HepG2 (cell line): ENCODE measurements around the gene ANKS1B. TPM values are rescaled to one million over a fixed set of nuclear protein-coding genes. Genes with fewer than 3 reads are reported as not detected.

Experiments used
- ATAC-seq: fragments of 200-7000 bp; cut with Tn5 transposase; 3 replicates; pipeline ENCODE4 v1.9.1; 2020; ENCODE audit warnings: mild to moderate bottlenecking, moderate library complexity
- BruUV-seq: library from RNA; stranded (reverse); fragments of 400-500 nt; replicated peaks from 2 replicates; lab custom pipeline; 2021; lab: Mats Ljungman, UMichigan
- CTCF ChIA-PET: fragments of 300-600 bp; formaldehyde crosslinking; extraction: SDS; loops from one replicate; lab custom pipeline; 2021; ENCODE audit warnings: low total read pairs, inconsistent platforms, low intra/inter-chr PET ratio; lab: Yijun Ruan, JAX
- POLR2A ChIA-PET: fragments of 350-600 bp; sonication (Branson Sonifier 250); formaldehyde crosslinking; loops from one replicate; lab custom pipeline; 2020; ENCODE audit warnings: antibody characterized with exemption, inconsistent platforms; lab: Yijun Ruan, JAX
- DNase-seq: peaks from one replicate; pipeline ENCODE4 v3.0.0-alpha.2; 2015; ENCODE audit warnings: low spot score
- FAIRE-seq: peaks from 3 replicates; lab custom pipeline; 2011; peaks lifted over from hg19 to GRCh38; lab: Jason Lieb, UNC
- H2AFZ ChIP-seq: one replicate; pipeline ENCODE4 v1.6.1; 2011; ENCODE audit warnings: low read length, inconsistent platforms
- H3K27ac ChIP-seq: fragments of 300-600 bp; 3 replicates; pipeline ENCODE4 v1.8.0; 2011; ENCODE audit warnings: mixed run types, mild to moderate bottlenecking, mixed read lengths, low read length, inconsistent platforms; ENCODE audit not compliant: insufficient read depth; ENCODE audit errors: extremely low read length
- H3K27me3 ChIP-seq, 2 experiments: fragments of 200-600 bp in 1 of 2; 2 replicates in 1 of 2; 3 replicates in 1 of 2; pipeline versions ENCODE4 v1.6.0 to v1.8.0; 2011; ENCODE audit warnings: low read length in 2 of 2, mild to moderate bottlenecking in 2 of 2, moderate library complexity in 2 of 2, inconsistent platforms in 1 of 2; ENCODE audit not compliant: insufficient read depth in 2 of 2, control insufficient read depth in 1 of 2
- H3K36me3 ChIP-seq, 2 experiments: fragments of 200-600 bp in 1 of 2; replicated peaks in 1 of 2; 2 replicates in 1 of 2; 3 replicates in 1 of 2; pipeline versions ENCODE4 v1.5.1 to v1.8.0; 2011; ENCODE audit warnings: low read length in 2 of 2, inconsistent platforms in 1 of 2; ENCODE audit not compliant: insufficient read depth in 2 of 2, control insufficient read depth in 1 of 2
- H3K4me1 ChIP-seq: 2 replicates; pipeline ENCODE4 v1.5.1; 2012; ENCODE audit warnings: low read length, inconsistent platforms; ENCODE audit not compliant: insufficient read depth
- H3K4me2 ChIP-seq: 2 replicates; pipeline ENCODE4 v1.6.0; 2011; ENCODE audit warnings: low read depth, low read length, inconsistent platforms
- H3K4me3 ChIP-seq, 3 experiments: fragments of 200-600 bp in 1 of 3; sonication (generic), shearing (Covaris generic) in 1 of 3; replicated peaks in 1 of 3; 2 replicates each; pipeline ENCODE4 v1.5.1; 2011 to 2016; ENCODE audit warnings: low read length in 3 of 3, inconsistent platforms in 2 of 3, low read depth in 2 of 3, mild to moderate bottlenecking in 2 of 3, control low read depth in 1 of 3, mixed read lengths in 1 of 3; ENCODE audit not compliant: insufficient read depth in 1 of 3
- H3K79me2 ChIP-seq: one replicate; pipeline ENCODE4 v1.6.1; 2011; ENCODE audit warnings: low read length, inconsistent platforms; ENCODE audit not compliant: insufficient read depth
- H3K9ac ChIP-seq: 2 replicates; pipeline ENCODE4 v1.6.0; 2011; ENCODE audit warnings: mild to moderate bottlenecking, low read depth, low read length, inconsistent platforms; ENCODE audit not compliant: insufficient read depth
- H3K9me3 ChIP-seq: 2 replicates; pipeline ENCODE4 v1.5.1; 2012; ENCODE audit warnings: mild to moderate bottlenecking, low read length
- H4K20me1 ChIP-seq: 2 replicates; pipeline ENCODE4 v1.6.0; 2011; ENCODE audit warnings: inconsistent platforms, mild to moderate bottlenecking, low read length, moderate library complexity; ENCODE audit not compliant: insufficient read depth
- ASH2L ChIP-seq: fragments of 300-600, 200-600 bp; sonication (generic); IDR thresholded peaks from 2 replicates; pipeline ENCODE4 v1.7.0; 2017; ENCODE audit warnings: low read depth, mild to moderate bottlenecking, moderate library complexity, mixed read lengths, low read length; ENCODE audit not compliant: insufficient read length
- ATF1 ChIP-seq: IDR thresholded peaks from 2 replicates; pipeline ENCODE4 v1.6.1; 2016; ENCODE audit warnings: mild to moderate bottlenecking, control low read depth
- CREB1 ChIP-seq, 2 experiments: fragments of 450-650 bp in 1 of 2; IDR thresholded peaks; 2 replicates each; pipeline ENCODE4 v1.6.1; 2016 to 2017; ENCODE audit warnings: control low read depth in 1 of 2, mild to moderate bottlenecking in 1 of 2, missing compliant biosample characterization in 1 of 2, missing genetic modification characterization in 1 of 2
- HMGA1 ChIP-seq: sonication (generic); formaldehyde crosslinking; conservative IDR thresholded peaks from 2 replicates; pipeline ENCODE4 v1.4.0; 2020; ENCODE audit warnings: missing genetic modification reagents
- HNF1B ChIP-seq: sonication (generic); formaldehyde crosslinking; IDR thresholded peaks from 2 replicates; pipeline ENCODE4 v1.5.1; 2020; ENCODE audit warnings: mild to moderate bottlenecking, moderate library complexity, missing genetic modification reagents
- NFIC ChIP-seq: IDR thresholded peaks from 2 replicates; pipeline ENCODE4 v1.6.1; 2012; ENCODE audit warnings: mild to moderate bottlenecking, low read length, inconsistent platforms
- THAP8 ChIP-seq: sonication (generic); formaldehyde crosslinking; IDR thresholded peaks from 2 replicates; pipeline ENCODE4 v1.5.1; 2020; ENCODE audit warnings: missing genetic modification reagents, mild to moderate bottlenecking, borderline replicate concordance
- ZNF292 ChIP-seq: sonication (generic); formaldehyde crosslinking; IDR thresholded peaks from 2 replicates; pipeline ENCODE4 v1.8.1; 2022; ENCODE audit warnings: mild to moderate bottlenecking, low read depth, missing genetic modification reagents, borderline replicate concordance
- ZSCAN22 ChIP-seq: sonication (generic); formaldehyde crosslinking; IDR thresholded peaks from 2 replicates; pipeline ENCODE4 v1.4.0; 2020; ENCODE audit warnings: mild to moderate bottlenecking, missing genetic modification reagents
- WGBS: methylation state at CpG from one replicate; pipeline ENCODE4 v1.1.6; 2017; ENCODE audit warnings: low lambda C conversion rate; 5-methylcytosine and 5-hydroxymethylcytosine counted together
- in situ Hi-C: cut with HindIII; loops from 2 replicates; pipeline ENCODE4 v1.10.0; 2017; ENCODE audit warnings: low pct_unique_long_range_greater_than_20kb; ENCODE audit not compliant: extremely low pct_ligation_motif_present
- intact Hi-C: fragments of 100-400 bp; cut with micrococcal nuclease; formaldehyde crosslinking; loops from one replicate; pipeline ENCODE4 v1.10.0; 2022; ENCODE audit not compliant: unreplicated experiment
- polyA plus RNA-seq, 8 experiments: library from polyadenylated mRNA; depleted of rRNA in 3 of 8; stranded (reverse) in 7 of 8; unstranded in 1 of 8; fragments of >200 nt; fragmentation: Illumina TruSeq in 4 of 8; extraction: Trizol in 4 of 8; gene quantifications; 2 replicates each; pipeline versions ENCODE4 v1.2.1 to v1.2.3, GENCODE V29; 2011 to 2016; ENCODE audit warnings: low read depth in 4 of 8, missing spikeins in 1 of 8, mixed read lengths in 1 of 8; ENCODE audit not compliant: insufficient read depth in 1 of 8
- total RNA-seq, 5 experiments: library from RNA; depleted of rRNA; stranded (reverse); fragments of >200 nt; fragmentation: Illumina TruSeq; extraction: Trizol; gene quantifications; 2 replicates each; pipeline ENCODE4 v1.2.3, GENCODE V29; 2016; ENCODE audit warnings: low read depth in 1 of 5
- TF ChIP-seq, protein P1 (sequence below): sonication (generic); formaldehyde crosslinking; conservative IDR thresholded peaks from 2 replicates; pipeline ENCODE4 v1.8.0; 2022; ENCODE audit warnings: mild to moderate bottlenecking, moderate library complexity, missing genetic modification reagents
- TF ChIP-seq, protein P2 (sequence below): sonication (generic); formaldehyde crosslinking; conservative IDR thresholded peaks from 2 replicates; pipeline ENCODE4 v1.4.0; 2020; ENCODE audit warnings: mild to moderate bottlenecking, missing genetic modification reagents, moderate library complexity

The ANKS1B gene
- total and polyA plus RNA-seq, 2 of the 13 experiments (the other 11 are each of a cell fraction or from before 2014, with no cell fraction given) = 0.15 TPM; not detected in 1

DNA sequence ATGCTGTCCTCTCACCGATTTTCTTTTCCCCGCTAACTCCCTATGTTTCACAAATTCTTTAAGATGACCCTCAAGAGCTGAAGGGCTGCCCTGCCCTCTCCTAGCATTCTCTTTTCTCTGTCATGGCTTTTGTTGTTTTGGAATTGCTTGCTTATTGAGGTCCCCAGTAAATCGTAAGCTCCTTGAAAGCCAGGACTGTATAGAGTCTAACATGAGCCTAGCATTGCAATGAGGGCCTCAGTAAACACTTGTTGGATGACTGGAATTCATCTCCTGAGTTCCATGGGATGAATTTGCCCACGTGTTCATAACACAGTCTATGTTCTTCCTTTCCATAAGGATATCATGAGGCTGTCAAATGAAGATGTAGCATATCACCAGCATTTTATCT, 1247.4 kb downstream of the ANKS1B start:
- 5% methylated on average over 4 of the region's 4 CpGs for WGBS
- Histone ChIP-seq H3K9ac (no peak overlapping the region), H3K4me1 (peaks cover 21% of the 10 kb centered on the region), H4K20me1 (no peaks in the 10 kb centered on the region), H2AFZ (no peak overlapping the region), H3K79me2 (no peaks in the 10 kb centered on the region), H3K27ac (peak overlapping the region; percentile 23), H3K4me3 (no peak overlapping the region), H3K9me3 (no peaks in the 10 kb centered on the region), H3K36me3 (no peaks in the 10 kb centered on the region), H3K27me3 (peaks cover 2 to 10% of the 10 kb centered on the region in 2 experiments; a peak in 4 of 5 replicates), H3K4me2 (peak overlapping the region; percentile 63)
- CTCF ChIA-PET = no interaction called here
- POLR2A ChIA-PET = interaction anchor here (1.2 kb wide), 1 partner anchor 144 kb away, joined by 4 read pairs; the partner anchor contains the start of gene SLC25A3
- FAIRE-seq (no peak), ATAC-seq (peak; percentile 79), DNase-seq (no peak)
- BruUV-seq = no TSS peak
- intact Hi-C loops (no loop called here), in situ Hi-C loops (no loop called here)
- TF ChIP-seq HMGA1 (CRISPR knock-in tag) (no peak), ZSCAN22 (CRISPR knock-in tag) (0 out of 2 replicates have a peak, but pooled peaks have one; percentile 30), ATF1 (CRISPR knock-in tag) (0 out of 2 replicates have a peak, but pooled peaks have one; percentile 26), ZNF292 (CRISPR knock-in tag) (no peak), THAP8 (no peak), CREB1 (IDR thresholded peaks at IDR 0.05) (no peak), CREB1 (CRISPR knock-in tag; IDR thresholded peaks at IDR 0.05) (0 out of 2 replicates have a peak, but pooled peaks have one; percentile 14), HNF1B (CRISPR knock-in tag) (peak; percentile 27; the same call in 1 of the 2 replicates), NFIC (0 out of 2 replicates have a peak, but pooled peaks have one; percentile 14), ASH2L (peak; percentile 50)
- TF ChIP-seq, protein P1, sequence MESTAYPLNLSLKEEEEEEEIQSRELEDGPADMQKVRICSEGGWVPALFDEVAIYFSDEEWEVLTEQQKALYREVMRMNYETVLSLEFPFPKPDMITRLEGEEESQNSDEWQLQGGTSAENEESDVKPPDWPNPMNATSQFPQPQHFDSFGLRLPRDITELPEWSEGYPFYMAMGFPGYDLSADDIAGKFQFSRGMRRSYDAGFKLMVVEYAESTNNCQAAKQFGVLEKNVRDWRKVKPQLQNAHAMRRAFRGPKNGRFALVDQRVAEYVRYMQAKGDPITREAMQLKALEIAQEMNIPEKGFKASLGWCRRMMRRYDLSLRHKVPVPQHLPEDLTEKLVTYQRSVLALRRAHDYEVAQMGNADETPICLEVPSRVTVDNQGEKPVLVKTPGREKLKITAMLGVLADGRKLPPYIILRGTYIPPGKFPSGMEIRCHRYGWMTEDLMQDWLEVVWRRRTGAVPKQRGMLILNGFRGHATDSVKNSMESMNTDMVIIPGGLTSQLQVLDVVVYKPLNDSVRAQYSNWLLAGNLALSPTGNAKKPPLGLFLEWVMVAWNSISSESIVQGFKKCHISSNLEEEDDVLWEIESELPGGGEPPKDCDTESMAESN (CRISPR knock-in tag) = peak; percentile 52; the same call in 1 of the 2 replicates
- TF ChIP-seq, protein P2, sequence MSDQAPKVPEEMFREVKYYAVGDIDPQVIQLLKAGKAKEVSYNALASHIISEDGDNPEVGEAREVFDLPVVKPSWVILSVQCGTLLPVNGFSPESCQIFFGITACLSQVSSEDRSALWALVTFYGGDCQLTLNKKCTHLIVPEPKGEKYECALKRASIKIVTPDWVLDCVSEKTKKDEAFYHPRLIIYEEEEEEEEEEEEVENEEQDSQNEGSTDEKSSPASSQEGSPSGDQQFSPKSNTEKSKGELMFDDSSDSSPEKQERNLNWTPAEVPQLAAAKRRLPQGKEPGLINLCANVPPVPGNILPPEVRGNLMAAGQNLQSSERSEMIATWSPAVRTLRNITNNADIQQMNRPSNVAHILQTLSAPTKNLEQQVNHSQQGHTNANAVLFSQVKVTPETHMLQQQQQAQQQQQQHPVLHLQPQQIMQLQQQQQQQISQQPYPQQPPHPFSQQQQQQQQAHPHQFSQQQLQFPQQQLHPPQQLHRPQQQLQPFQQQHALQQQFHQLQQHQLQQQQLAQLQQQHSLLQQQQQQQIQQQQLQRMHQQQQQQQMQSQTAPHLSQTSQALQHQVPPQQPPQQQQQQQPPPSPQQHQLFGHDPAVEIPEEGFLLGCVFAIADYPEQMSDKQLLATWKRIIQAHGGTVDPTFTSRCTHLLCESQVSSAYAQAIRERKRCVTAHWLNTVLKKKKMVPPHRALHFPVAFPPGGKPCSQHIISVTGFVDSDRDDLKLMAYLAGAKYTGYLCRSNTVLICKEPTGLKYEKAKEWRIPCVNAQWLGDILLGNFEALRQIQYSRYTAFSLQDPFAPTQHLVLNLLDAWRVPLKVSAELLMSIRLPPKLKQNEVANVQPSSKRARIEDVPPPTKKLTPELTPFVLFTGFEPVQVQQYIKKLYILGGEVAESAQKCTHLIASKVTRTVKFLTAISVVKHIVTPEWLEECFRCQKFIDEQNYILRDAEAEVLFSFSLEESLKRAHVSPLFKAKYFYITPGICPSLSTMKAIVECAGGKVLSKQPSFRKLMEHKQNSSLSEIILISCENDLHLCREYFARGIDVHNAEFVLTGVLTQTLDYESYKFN (CRISPR knock-in tag) = peak; percentile 48; the same call in 1 of the 2 replicates
